Neural cell (in vitro differentiated cells): ENCODE measurements around the gene CST8. TPM values are rescaled to one million over a fixed set of nuclear protein-coding genes. Genes with fewer than 3 reads are reported as not detected.

Source experiments
- H2AFZ ChIP-seq: fragments of 200-600, 300-800 bp; sonication (generic), shearing (Covaris generic); 2 replicates; pipeline ENCODE4 v1.6.0; 2014; ENCODE audit warnings: low read depth, mild to moderate bottlenecking, antibody characterized with exemption, low read length, moderate library complexity
- H3F3A ChIP-seq: fragments of 200-600 bp; shearing (Covaris generic); 2 replicates; pipeline ENCODE4 v1.6.1; 2016; ENCODE audit warnings: mild to moderate bottlenecking, moderate library complexity, mixed read lengths, antibody characterized with exemption, low read length; ENCODE audit not compliant: insufficient read depth, poor library complexity, severe bottlenecking
- H3K27ac ChIP-seq: fragments of 200-600, 300-800 bp; sonication (generic), shearing (Covaris generic); 2 replicates; pipeline ENCODE4 v1.5.1; 2014; ENCODE audit warnings: mild to moderate bottlenecking, low read length, moderate library complexity
- H3K27me3 ChIP-seq: fragments of 300-800, 200-600 bp; sonication (generic), shearing (Covaris generic); 2 replicates; pipeline ENCODE4 v1.6.0; 2014; ENCODE audit warnings: mild to moderate bottlenecking, low read depth, low read length, moderate library complexity; ENCODE audit not compliant: insufficient read depth
- H3K36me3 ChIP-seq: fragments of 300-800, 200-600 bp; sonication (generic), shearing (Covaris generic); 2 replicates; pipeline ENCODE4 v1.5.1; 2014; ENCODE audit warnings: mild to moderate bottlenecking, antibody characterized with exemption, low read length, moderate library complexity; ENCODE audit not compliant: insufficient read depth
- H3K4me2 ChIP-seq: fragments of 300-800, 200-600 bp; sonication (generic), shearing (Covaris generic); 2 replicates; pipeline ENCODE4 v1.6.0; 2014; ENCODE audit warnings: mild to moderate bottlenecking, low read length
- H3K4me3 ChIP-seq: fragments of 300-800, 200-600 bp; sonication (generic), shearing (Covaris generic); 2 replicates; pipeline ENCODE4 v1.5.1; 2014; ENCODE audit warnings: mild to moderate bottlenecking, low read length, moderate library complexity
- H3K79me2 ChIP-seq: fragments of 200-600 bp; shearing (Covaris generic); replicated peaks from 2 replicates; pipeline ENCODE4 v1.6.0; 2014; ENCODE audit warnings: mild to moderate bottlenecking, low read length, moderate library complexity; ENCODE audit not compliant: insufficient read depth
- H3K9ac ChIP-seq: fragments of 300-800, 200-600 bp; sonication (generic), shearing (Covaris generic); 2 replicates; pipeline ENCODE4 v1.6.1; 2016; ENCODE audit warnings: mild to moderate bottlenecking, low read length, mixed read lengths
- H3K9me2 ChIP-seq: fragments of 200-600 bp; shearing (Covaris generic); 2 replicates; pipeline ENCODE4 v1.6.1; 2016; ENCODE audit warnings: mild to moderate bottlenecking, low read length, mixed read lengths; ENCODE audit not compliant: insufficient read depth
- H3K9me3 ChIP-seq: fragments of 200-600, 300-800 bp; sonication (generic), shearing (Covaris generic); 2 replicates; pipeline ENCODE4 v1.6.1; 2016; ENCODE audit warnings: mild to moderate bottlenecking, mixed run types, low read length, moderate library complexity, mixed read lengths
- H4K20me1 ChIP-seq: fragments of 200-600 bp; shearing (Covaris generic); 2 replicates; pipeline ENCODE4 v1.6.1; 2016; ENCODE audit warnings: mild to moderate bottlenecking, mixed run types; ENCODE audit not compliant: insufficient read depth
- CTCF ChIP-seq: fragments of 450-650 bp; IDR thresholded peaks from 2 replicates; pipeline ENCODE4 v1.5.1; 2014; ENCODE audit warnings: antibody characterized with exemption, mild to moderate bottlenecking, moderate library complexity; ENCODE audit not compliant: poor library complexity, severe bottlenecking
- EP300 ChIP-seq: fragments of 450-650 bp; conservative IDR thresholded peaks from 2 replicates; pipeline ENCODE4 v1.6.1; 2014; ENCODE audit warnings: antibody characterized with exemption, mild to moderate bottlenecking, moderate library complexity; ENCODE audit not compliant: poor library complexity, severe bottlenecking
- EZH2 ChIP-seq: fragments of 200-600, 300-800 bp; shearing (Covaris generic), sonication (generic); IDR thresholded peaks from 2 replicates; pipeline ENCODE4 v1.6.1; 2014; ENCODE audit warnings: antibody characterized with exemption, low read length, borderline replicate concordance, mild to moderate bottlenecking; ENCODE audit not compliant: insufficient read depth, poor library complexity, severe bottlenecking
- MXI1 ChIP-seq: fragments of 450-650 bp; conservative IDR thresholded peaks from 2 replicates; pipeline ENCODE4 v1.6.1; 2014; ENCODE audit warnings: antibody characterized with exemption, mild to moderate bottlenecking; ENCODE audit not compliant: poor library complexity, severe bottlenecking
- POLR2AphosphoS5 ChIP-seq: IDR thresholded peaks from 2 replicates; pipeline ENCODE4 v1.6.1; 2012
- RAD21 ChIP-seq: fragments of 450-650 bp; conservative IDR thresholded peaks from 2 replicates; pipeline ENCODE4 v1.6.1; 2014; ENCODE audit warnings: antibody characterized with exemption, mild to moderate bottlenecking, moderate library complexity
- REST ChIP-seq: IDR thresholded peaks from 2 replicates; pipeline ENCODE4 v1.6.1; 2012; ENCODE audit warnings: borderline replicate concordance
- SMC3 ChIP-seq: fragments of 450-650 bp; conservative IDR thresholded peaks from 2 replicates; pipeline ENCODE4 v1.6.1; 2014; ENCODE audit warnings: antibody characterized with exemption, mild to moderate bottlenecking, moderate library complexity; ENCODE audit not compliant: poor library complexity
- TAF1 ChIP-seq: IDR thresholded peaks from 2 replicates; pipeline ENCODE4 v1.6.1; 2012; ENCODE audit warnings: low read depth
- polyA plus RNA-seq: library from polyadenylated mRNA; depleted of rRNA; stranded (reverse); fragments of >200 nt; gene quantifications from 2 replicates; pipeline ENCODE4 v1.2.3, GENCODE V29; 2014

CST8 gene
- polyA plus RNA-seq, 1 donor from 2014 or later = not detected

GRCh38 chr20:23514848-23515247, 23.9 kb downstream of the CST8 start (continued):
- no peak for TF ChIP-seq REST

- Histone ChIP-seq H3K9me2 (no peaks in the 10 kb centered on the region), H3K9ac (no peak overlapping the region), H4K20me1 (no peaks in the 10 kb centered on the region), H3K36me3 (no peaks in the 10 kb centered on the region), H2AFZ (no peak overlapping the region), H3K27me3 (no peaks in the 10 kb centered on the region), H3F3A (no peaks in the 10 kb centered on the region), H3K4me3 (no peak overlapping the region), H3K79me2 (no peaks in the 10 kb centered on the region), H3K9me3 (no peaks in the 10 kb centered on the region), H3K4me2 (no peak overlapping the region), H3K27ac (no peak overlapping the region)
- TF ChIP-seq MXI1 = no peak
- no peak for TF ChIP-seq CTCF
- TF ChIP-seq SMC3 = no peak
- no peak for TF ChIP-seq TAF1
- no peak for TF ChIP-seq EP300
- TF ChIP-seq POLR2AphosphoS5 = no peak
- no peak for TF ChIP-seq REST
- no peak for TF ChIP-seq RAD21
- TF ChIP-seq EZH2 = no peak
These were observed 24.5 kb downstream of the CST8 start for GRCh38 chr20:23515250-23515939.
